HepG2 (cell line): ENCODE results near the gene HSP90AA1. TPM values are rescaled to one million over a fixed set of nuclear protein-coding genes. Genes with fewer than 3 reads are reported as not detected.

ENCODE experiments used
- ATAC-seq: fragments of 200-7000 bp; cut with Tn5 transposase; 3 replicates; pipeline ENCODE4 v1.9.1; 2020; ENCODE audit warnings: mild to moderate bottlenecking, moderate library complexity
- BruUV-seq: library from RNA; stranded (reverse); fragments of 400-500 nt; replicated peaks from 2 replicates; lab custom pipeline; 2021; lab: Mats Ljungman, UMichigan
- CTCF ChIA-PET: fragments of 300-600 bp; formaldehyde crosslinking; extraction: SDS; loops from one replicate; lab custom pipeline; 2021; ENCODE audit warnings: low total read pairs, inconsistent platforms, low intra/inter-chr PET ratio; lab: Yijun Ruan, JAX
- POLR2A ChIA-PET: fragments of 350-600 bp; sonication (Branson Sonifier 250); formaldehyde crosslinking; loops from one replicate; lab custom pipeline; 2020; ENCODE audit warnings: antibody characterized with exemption, inconsistent platforms; lab: Yijun Ruan, JAX
- DNase-seq: peaks from one replicate; pipeline ENCODE4 v3.0.0-alpha.2; 2015; ENCODE audit warnings: low spot score
- FAIRE-seq: peaks from 3 replicates; lab custom pipeline; 2011; peaks lifted over from hg19 to GRCh38; lab: Jason Lieb, UNC
- H2AFZ ChIP-seq: one replicate; pipeline ENCODE4 v1.6.1; 2011; ENCODE audit warnings: low read length, inconsistent platforms
- H3K27ac ChIP-seq: fragments of 300-600 bp; 3 replicates; pipeline ENCODE4 v1.8.0; 2011; ENCODE audit warnings: mixed run types, mild to moderate bottlenecking, mixed read lengths, low read length, inconsistent platforms; ENCODE audit not compliant: insufficient read depth; ENCODE audit errors: extremely low read length
- H3K27me3 ChIP-seq, 2 experiments: fragments of 200-600 bp in 1 of 2; 2 replicates in 1 of 2; 3 replicates in 1 of 2; pipeline versions ENCODE4 v1.6.0 to v1.8.0; 2011; ENCODE audit warnings: low read length in 2 of 2, mild to moderate bottlenecking in 2 of 2, moderate library complexity in 2 of 2, inconsistent platforms in 1 of 2; ENCODE audit not compliant: insufficient read depth in 2 of 2, control insufficient read depth in 1 of 2
- H3K36me3 ChIP-seq, 2 experiments: fragments of 200-600 bp in 1 of 2; replicated peaks in 1 of 2; 2 replicates in 1 of 2; 3 replicates in 1 of 2; pipeline versions ENCODE4 v1.5.1 to v1.8.0; 2011; ENCODE audit warnings: low read length in 2 of 2, inconsistent platforms in 1 of 2; ENCODE audit not compliant: insufficient read depth in 2 of 2, control insufficient read depth in 1 of 2
- H3K4me1 ChIP-seq: 2 replicates; pipeline ENCODE4 v1.5.1; 2012; ENCODE audit warnings: low read length, inconsistent platforms; ENCODE audit not compliant: insufficient read depth
- H3K4me2 ChIP-seq: 2 replicates; pipeline ENCODE4 v1.6.0; 2011; ENCODE audit warnings: low read depth, low read length, inconsistent platforms
- H3K4me3 ChIP-seq, 3 experiments: fragments of 200-600 bp in 1 of 3; sonication (generic), shearing (Covaris generic) in 1 of 3; replicated peaks in 1 of 3; 2 replicates each; pipeline ENCODE4 v1.5.1; 2011 to 2016; ENCODE audit warnings: low read length in 3 of 3, inconsistent platforms in 2 of 3, low read depth in 2 of 3, mild to moderate bottlenecking in 2 of 3, control low read depth in 1 of 3, mixed read lengths in 1 of 3; ENCODE audit not compliant: insufficient read depth in 1 of 3
- H3K79me2 ChIP-seq: one replicate; pipeline ENCODE4 v1.6.1; 2011; ENCODE audit warnings: low read length, inconsistent platforms; ENCODE audit not compliant: insufficient read depth
- H3K9ac ChIP-seq: 2 replicates; pipeline ENCODE4 v1.6.0; 2011; ENCODE audit warnings: mild to moderate bottlenecking, low read depth, low read length, inconsistent platforms; ENCODE audit not compliant: insufficient read depth
- H3K9me3 ChIP-seq: 2 replicates; pipeline ENCODE4 v1.5.1; 2012; ENCODE audit warnings: mild to moderate bottlenecking, low read length
- H4K20me1 ChIP-seq: 2 replicates; pipeline ENCODE4 v1.6.0; 2011; ENCODE audit warnings: inconsistent platforms, mild to moderate bottlenecking, low read length, moderate library complexity; ENCODE audit not compliant: insufficient read depth
- WGBS: methylation state at CpG from one replicate; pipeline ENCODE4 v1.1.6; 2017; ENCODE audit warnings: low lambda C conversion rate; 5-methylcytosine and 5-hydroxymethylcytosine counted together
- in situ Hi-C: cut with HindIII; loops from 2 replicates; pipeline ENCODE4 v1.10.0; 2017; ENCODE audit warnings: low pct_unique_long_range_greater_than_20kb; ENCODE audit not compliant: extremely low pct_ligation_motif_present
- intact Hi-C: fragments of 100-400 bp; cut with micrococcal nuclease; formaldehyde crosslinking; loops from one replicate; pipeline ENCODE4 v1.10.0; 2022; ENCODE audit not compliant: unreplicated experiment
- polyA plus RNA-seq, 8 experiments: library from polyadenylated mRNA; depleted of rRNA in 3 of 8; stranded (reverse) in 7 of 8; unstranded in 1 of 8; fragments of >200 nt; fragmentation: Illumina TruSeq in 4 of 8; extraction: Trizol in 4 of 8; gene quantifications; 2 replicates each; pipeline versions ENCODE4 v1.2.1 to v1.2.3, GENCODE V29; 2011 to 2016; ENCODE audit warnings: low read depth in 4 of 8, missing spikeins in 1 of 8, mixed read lengths in 1 of 8; ENCODE audit not compliant: insufficient read depth in 1 of 8
- total RNA-seq, 5 experiments: library from RNA; depleted of rRNA; stranded (reverse); fragments of >200 nt; fragmentation: Illumina TruSeq; extraction: Trizol; gene quantifications; 2 replicates each; pipeline ENCODE4 v1.2.3, GENCODE V29; 2016; ENCODE audit warnings: low read depth in 1 of 5
- TF ChIP-seq, protein P1 (sequence below): sonication (generic); formaldehyde crosslinking; IDR thresholded peaks from 2 replicates; pipeline ENCODE4 v1.9.0; 2021; ENCODE audit warnings: missing genetic modification reagents, borderline replicate concordance
- TF ChIP-seq, protein P2 (sequence below): sonication (generic); formaldehyde crosslinking; IDR thresholded peaks from 2 replicates; pipeline ENCODE4 v1.5.0; 2020; ENCODE audit warnings: mild to moderate bottlenecking, low read depth, missing genetic modification reagents, borderline replicate concordance
- TF ChIP-seq, protein P3 (sequence below): sonication (generic); formaldehyde crosslinking; IDR thresholded peaks from 2 replicates; pipeline ENCODE4 v1.5.0; 2020; ENCODE audit warnings: missing genetic modification reagents

HSP90AA1 gene
- total and polyA plus RNA-seq, 2 of the 13 experiments (the other 11 are each of a cell fraction or from before 2014, with no cell fraction given), result 262 to 636 TPM

DNA sequence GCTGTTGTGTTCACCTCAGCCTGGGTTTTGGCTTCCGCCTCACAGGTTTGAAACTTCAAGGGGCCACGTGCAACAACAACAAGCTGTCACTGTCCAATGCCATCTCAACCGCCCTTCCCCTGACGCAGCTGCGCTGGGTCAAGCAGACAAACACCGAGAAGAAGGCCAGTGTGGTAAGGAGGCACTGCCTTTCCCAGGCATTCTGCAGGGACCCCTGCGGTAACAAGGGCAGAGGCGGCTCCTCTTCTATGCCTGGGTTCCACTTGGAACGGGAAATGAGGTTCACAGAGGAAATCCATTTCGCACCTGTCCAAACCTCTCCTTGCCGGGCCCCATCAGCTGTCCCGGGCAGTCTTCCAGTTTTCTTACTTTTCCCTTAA, 36.8 kb downstream of the HSP90AA1 start:
- BruUV-seq, result no TSS peak
- CTCF ChIA-PET, result no interaction called here
- no peak for DNase-seq

More for the DNA sequence above, 36.8 kb downstream of the HSP90AA1 start:
- H2AFZ ChIP-seq, result no peak overlapping the region
- H3K36me3 ChIP-seq, result peaks cover 20 to 39% of the 10 kb centered on the region in 2 experiments
- in situ Hi-C loops, result no loop called here
- no peaks in the 10 kb centered on the region for H4K20me1 ChIP-seq
- 0 out of 2 replicates have a peak, but pooled peaks cover 3% of the 10 kb centered on the region for H3K4me1 ChIP-seq
- H3K27me3 ChIP-seq, result no peaks in the 10 kb centered on the region
- TF ChIP-seq, protein P1, sequence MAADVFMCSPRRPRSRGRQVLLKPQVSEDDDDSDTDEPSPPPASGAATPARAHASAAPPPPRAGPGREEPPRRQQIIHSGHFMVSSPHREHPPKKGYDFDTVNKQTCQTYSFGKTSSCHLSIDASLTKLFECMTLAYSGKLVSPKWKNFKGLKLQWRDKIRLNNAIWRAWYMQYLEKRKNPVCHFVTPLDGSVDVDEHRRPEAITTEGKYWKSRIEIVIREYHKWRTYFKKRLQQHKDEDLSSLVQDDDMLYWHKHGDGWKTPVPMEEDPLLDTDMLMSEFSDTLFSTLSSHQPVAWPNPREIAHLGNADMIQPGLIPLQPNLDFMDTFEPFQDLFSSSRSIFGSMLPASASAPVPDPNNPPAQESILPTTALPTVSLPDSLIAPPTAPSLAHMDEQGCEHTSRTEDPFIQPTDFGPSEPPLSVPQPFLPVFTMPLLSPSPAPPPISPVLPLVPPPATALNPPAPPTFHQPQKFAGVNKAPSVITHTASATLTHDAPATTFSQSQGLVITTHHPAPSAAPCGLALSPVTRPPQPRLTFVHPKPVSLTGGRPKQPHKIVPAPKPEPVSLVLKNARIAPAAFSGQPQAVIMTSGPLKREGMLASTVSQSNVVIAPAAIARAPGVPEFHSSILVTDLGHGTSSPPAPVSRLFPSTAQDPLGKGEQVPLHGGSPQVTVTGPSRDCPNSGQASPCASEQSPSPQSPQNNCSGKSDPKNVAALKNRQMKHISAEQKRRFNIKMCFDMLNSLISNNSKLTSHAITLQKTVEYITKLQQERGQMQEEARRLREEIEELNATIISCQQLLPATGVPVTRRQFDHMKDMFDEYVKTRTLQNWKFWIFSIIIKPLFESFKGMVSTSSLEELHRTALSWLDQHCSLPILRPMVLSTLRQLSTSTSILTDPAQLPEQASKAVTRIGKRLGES (CRISPR knock-in tag), result no peak
- TF ChIP-seq, protein P2, sequence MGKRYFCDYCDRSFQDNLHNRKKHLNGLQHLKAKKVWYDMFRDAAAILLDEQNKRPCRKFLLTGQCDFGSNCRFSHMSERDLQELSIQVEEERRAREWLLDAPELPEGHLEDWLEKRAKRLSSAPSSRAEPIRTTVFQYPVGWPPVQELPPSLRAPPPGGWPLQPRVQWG, result no peak
- TF ChIP-seq, protein P3, sequence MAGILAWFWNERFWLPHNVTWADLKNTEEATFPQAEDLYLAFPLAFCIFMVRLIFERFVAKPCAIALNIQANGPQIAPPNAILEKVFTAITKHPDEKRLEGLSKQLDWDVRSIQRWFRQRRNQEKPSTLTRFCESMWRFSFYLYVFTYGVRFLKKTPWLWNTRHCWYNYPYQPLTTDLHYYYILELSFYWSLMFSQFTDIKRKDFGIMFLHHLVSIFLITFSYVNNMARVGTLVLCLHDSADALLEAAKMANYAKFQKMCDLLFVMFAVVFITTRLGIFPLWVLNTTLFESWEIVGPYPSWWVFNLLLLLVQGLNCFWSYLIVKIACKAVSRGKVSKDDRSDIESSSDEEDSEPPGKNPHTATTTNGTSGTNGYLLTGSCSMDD, result no peak
- WGBS, result 93% methylated on average over 7 of the region's 12 CpGs
- POLR2A ChIA-PET, result no interaction called here
- H3K4me3 ChIP-seq, result no peak overlapping the region
- no peak overlapping the region for H3K27ac ChIP-seq
- FAIRE-seq (no peak), ATAC-seq (no peak)
- H3K9me3 ChIP-seq, result no peaks in the 10 kb centered on the region
- no peak overlapping the region for H3K4me2 ChIP-seq
- intact Hi-C loops, result no loop called here
- no peak overlapping the region for H3K9ac ChIP-seq
- H3K79me2 ChIP-seq, result no peaks in the 10 kb centered on the region
